H9 (cell line): Measurements from ENCODE around the gene DTNBP1. TPM values are rescaled to one million over a fixed set of nuclear protein-coding genes. Genes with fewer than 3 reads are reported as not detected.

Source experiments
- DNase-seq: peaks from one replicate; pipeline ENCODE4 v3.0.0-alpha.2; 2017
- H2AFZ ChIP-seq: one replicate; pipeline ENCODE4 v1.6.1; 2013; ENCODE audit warnings: mild to moderate bottlenecking, low read length, control low read depth, moderate library complexity
- H2AK5ac ChIP-seq: 2 replicates; pipeline ENCODE4 v1.6.1; 2013; ENCODE audit warnings: low read length, control low read depth, mixed read lengths; ENCODE audit not compliant: insufficient read length
- H2BK120ac ChIP-seq: one replicate; pipeline ENCODE4 v1.6.1; 2013; ENCODE audit warnings: low read depth, mild to moderate bottlenecking, low read length, control low read depth, inconsistent platforms; ENCODE audit not compliant: poor library complexity, severe bottlenecking
- H2BK12ac ChIP-seq: 2 replicates; pipeline ENCODE4 v1.6.1; 2013; ENCODE audit warnings: low read length, control low read depth, mixed read lengths, low read depth; ENCODE audit not compliant: insufficient read length
- H2BK15ac ChIP-seq: 2 replicates; pipeline ENCODE4 v1.6.1; 2013; ENCODE audit warnings: low read depth, low read length, control low read depth
- H2BK20ac ChIP-seq: one replicate; pipeline ENCODE4 v1.6.1; 2013; ENCODE audit warnings: low read depth, mild to moderate bottlenecking, low read length, control low read depth, inconsistent platforms; ENCODE audit not compliant: poor library complexity, severe bottlenecking
- H2BK5ac ChIP-seq: 2 replicates; pipeline ENCODE4 v1.6.1; 2013; ENCODE audit warnings: low read length, control low read depth, mixed read lengths; ENCODE audit not compliant: insufficient read length
- H3K14ac ChIP-seq: 2 replicates; pipeline ENCODE4 v1.6.1; 2013; ENCODE audit warnings: low read length, control low read depth; ENCODE audit not compliant: insufficient read depth
- H3K18ac ChIP-seq: 2 replicates; pipeline ENCODE4 v1.6.1; 2013; ENCODE audit warnings: low read depth, mild to moderate bottlenecking, mixed read lengths, low read length, control low read depth; ENCODE audit not compliant: insufficient read length
- H3K23ac ChIP-seq: 2 replicates; pipeline ENCODE4 v1.6.1; 2013; ENCODE audit warnings: low read length, control low read depth, mixed read lengths, low read depth; ENCODE audit not compliant: insufficient read length
- H3K23me2 ChIP-seq: 2 replicates; pipeline ENCODE4 v1.6.1; 2013; ENCODE audit warnings: low read depth, mild to moderate bottlenecking, mixed read lengths, low read length, control low read depth; ENCODE audit not compliant: insufficient read length, poor library complexity, severe bottlenecking
- H3K27ac ChIP-seq: 2 replicates; pipeline ENCODE4 v1.5.1; 2013; ENCODE audit warnings: low read length, control low read depth, mixed read lengths, low read depth; ENCODE audit not compliant: insufficient read length
- H3K27me3 ChIP-seq: 2 replicates; pipeline ENCODE4 v1.6.1; 2013; ENCODE audit warnings: low read length, control low read depth, inconsistent platforms; ENCODE audit not compliant: insufficient read depth
- H3K4ac ChIP-seq: 2 replicates; pipeline ENCODE4 v1.6.1; 2013; ENCODE audit warnings: low read depth, mild to moderate bottlenecking, control low read depth, inconsistent platforms, low read length, moderate library complexity
- H3K4me1 ChIP-seq: 2 replicates; pipeline ENCODE4 v1.6.1; 2013; ENCODE audit warnings: low read length, control low read depth, inconsistent platforms; ENCODE audit not compliant: insufficient read depth
- H3K4me2 ChIP-seq: 2 replicates; pipeline ENCODE4 v1.6.1; 2013; ENCODE audit warnings: low read length, control low read depth, mixed read lengths; ENCODE audit not compliant: insufficient read length, insufficient read depth
- H3K56ac ChIP-seq: 2 replicates; pipeline ENCODE4 v1.6.1; 2013; ENCODE audit warnings: low read depth, mild to moderate bottlenecking, mixed read lengths, low read length, control low read depth; ENCODE audit not compliant: insufficient read length
- H3K79me1 ChIP-seq: 2 replicates; pipeline ENCODE4 v1.6.1; 2013; ENCODE audit warnings: low read depth, mild to moderate bottlenecking, moderate library complexity, low read length, control low read depth, inconsistent platforms; ENCODE audit not compliant: insufficient read depth, poor library complexity, severe bottlenecking
- H3K79me2 ChIP-seq: 2 replicates; pipeline ENCODE4 v1.6.1; 2013; ENCODE audit warnings: low read length, control low read depth, inconsistent platforms; ENCODE audit not compliant: insufficient read depth
- H3K9ac ChIP-seq: 2 replicates; pipeline ENCODE4 v1.6.1; 2013; ENCODE audit warnings: low read length, control low read depth, mixed read lengths; ENCODE audit not compliant: insufficient read length; ENCODE audit errors: extremely low read depth
- H3K9me3 ChIP-seq: one replicate; pipeline ENCODE4 v1.6.1; 2013; ENCODE audit warnings: low read depth, low read length, inconsistent platforms; ENCODE audit not compliant: control insufficient read depth
- H3T11ph ChIP-seq: one replicate; pipeline ENCODE4 v1.6.1; 2013; ENCODE audit warnings: mild to moderate bottlenecking, low read length, control low read depth, inconsistent platforms
- H4K20me1 ChIP-seq: one replicate; pipeline ENCODE4 v1.6.1; 2013; ENCODE audit not compliant: control insufficient read depth, insufficient read length, insufficient read depth
- H4K5ac ChIP-seq: 2 replicates; pipeline ENCODE4 v1.6.1; 2013; ENCODE audit warnings: low read depth, mild to moderate bottlenecking, mixed read lengths, low read length, control low read depth; ENCODE audit not compliant: insufficient read length
- H4K8ac ChIP-seq: replicated peaks from 2 replicates; pipeline ENCODE4 v1.6.1; 2013; ENCODE audit warnings: low read length, control low read depth, mixed read lengths, low read depth; ENCODE audit not compliant: insufficient read length
- H4K91ac ChIP-seq: 2 replicates; pipeline ENCODE4 v1.6.1; 2013; ENCODE audit warnings: low read depth, mild to moderate bottlenecking, moderate library complexity, mixed read lengths, low read length, control low read depth; ENCODE audit not compliant: insufficient read length
- H3K27ac Mint-ChIP-seq, 3 experiments: 2 replicates in 2 of 3; 3 replicates in 1 of 3; pipeline ENCODE4 v1.8.0; 2020 to 2021; ENCODE audit warnings: mixed read lengths in 3 of 3, mild to moderate bottlenecking in 1 of 3, moderate library complexity in 1 of 3
- H3K27me3 Mint-ChIP-seq: 2 replicates; pipeline ENCODE4 v1.8.0; 2021; ENCODE audit warnings: low read depth, mild to moderate bottlenecking, moderate library complexity, mixed read lengths
- H3K36me3 Mint-ChIP-seq, 3 experiments: 2 replicates in 2 of 3; 3 replicates in 1 of 3; pipeline ENCODE4 v1.8.0; 2020 to 2021; ENCODE audit warnings: low read depth in 3 of 3, mixed read lengths in 3 of 3; ENCODE audit not compliant: insufficient read depth in 1 of 3
- H3K4me1 Mint-ChIP-seq, 2 experiments: 2 replicates each; pipeline ENCODE4 v1.8.0; 2020; ENCODE audit warnings: mixed read lengths in 2 of 2
- H3K4me3 Mint-ChIP-seq, 2 experiments: 2 replicates in 1 of 2; 3 replicates in 1 of 2; pipeline ENCODE4 v1.8.0; 2020 to 2021; ENCODE audit warnings: mild to moderate bottlenecking in 2 of 2, mixed read lengths in 2 of 2, moderate library complexity in 1 of 2
- H3K9me3 Mint-ChIP-seq, 2 experiments: 2 replicates in 1 of 2; 3 replicates in 1 of 2; pipeline ENCODE4 v1.8.0; 2020; ENCODE audit warnings: mild to moderate bottlenecking in 2 of 2, mixed read lengths in 2 of 2, moderate library complexity in 1 of 2
- WGBS: extraction: QIAGEN DNeasy Blood & Tissue Kit; methylation state at CpG from one replicate; pipeline ENCODE4 v1.1.7; 2013; ENCODE audit warnings: missing lambda C conversion rate, low lambda C conversion rate, mixed read lengths; ENCODE audit not compliant: insufficient read length; ENCODE audit errors: extremely low coverage; 5-methylcytosine and 5-hydroxymethylcytosine counted together
- total RNA-seq: library from RNA; stranded (reverse); gene quantifications from 2 replicates; pipeline ENCODE4 v1.2.1, GENCODE V29; 2021
- TF ChIP-seq, protein P1 (sequence below): fragments of 200-600 bp; sonication (generic); conservative IDR thresholded peaks from 3 replicates; pipeline ENCODE4 v1.8.0; 2021; ENCODE audit warnings: antibody characterized with exemption, mild to moderate bottlenecking

Gene DTNBP1
- total RNA-seq, 1 experiment from 2014 or later, result 12.9 TPM

DNA sequence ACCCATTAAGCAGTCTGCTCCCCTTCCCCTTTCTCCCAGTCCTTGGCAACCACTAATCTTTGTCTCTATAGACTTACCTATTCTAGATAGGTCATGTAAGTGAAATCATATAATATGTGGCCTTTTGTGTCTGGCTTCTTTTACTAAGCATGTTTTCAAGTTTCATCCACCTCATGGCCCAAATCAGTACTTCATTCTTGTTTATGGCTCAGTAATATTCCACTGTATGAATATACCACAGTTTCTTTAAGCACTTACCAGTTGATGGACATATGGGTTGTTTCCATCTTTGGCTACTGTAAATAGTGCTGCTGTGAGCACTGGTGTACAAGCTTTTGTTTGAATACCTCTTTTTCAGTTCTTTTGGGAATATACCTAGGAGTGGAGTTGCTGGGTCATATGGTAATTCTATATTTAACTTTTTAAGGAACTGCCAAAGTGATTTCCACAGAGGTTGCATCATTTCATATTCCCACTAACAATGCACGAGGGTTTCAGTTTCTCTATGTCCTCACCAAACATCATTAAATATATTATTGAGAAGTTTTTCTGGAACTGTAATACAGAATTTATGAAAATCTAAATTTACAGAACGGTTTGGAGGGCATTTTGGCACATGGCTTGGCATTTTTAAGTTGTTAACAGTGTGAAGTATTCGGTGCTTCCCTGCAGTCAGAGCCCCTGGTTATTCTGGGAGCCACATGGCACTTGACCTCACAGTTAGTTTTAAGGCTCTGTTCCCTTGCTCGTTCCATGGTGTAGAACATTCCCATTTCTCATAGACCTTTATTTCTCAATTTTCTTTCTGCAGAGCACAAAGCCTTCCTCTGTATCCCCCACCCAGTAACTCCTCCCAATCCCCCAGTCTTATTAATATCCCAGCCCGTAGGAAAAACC, 27.0 kb upstream of the DTNBP1 start:
- no peak overlapping the region for H3K18ac ChIP-seq
- peaks cover 2 to 8% of the 10 kb centered on the region in 2 experiments for H3K4me1 Mint-ChIP-seq
- H2BK20ac ChIP-seq, result no peak overlapping the region
- H2BK120ac ChIP-seq, result no peak overlapping the region
- no peak overlapping the region for H3K23ac ChIP-seq
- H3K27ac ChIP-seq, result no peak overlapping the region
- H3K4me3 Mint-ChIP-seq, result no peak overlapping the region
- no peak overlapping the region for H3K4ac ChIP-seq
- H3K4me1 ChIP-seq, result no peaks in the 10 kb centered on the region
- H3K79me2 ChIP-seq, result no peaks in the 10 kb centered on the region
- H4K20me1 ChIP-seq, result no peaks in the 10 kb centered on the region
- H2AFZ ChIP-seq, result no peak overlapping the region
- peaks cover 0 to 3% of the 10 kb centered on the region in 2 experiments; a peak in 3 of 5 replicates for H3K9me3 Mint-ChIP-seq
- no peak overlapping the region for H3K56ac ChIP-seq
- H4K8ac ChIP-seq, result no peak overlapping the region
- H3K4me2 ChIP-seq, result no peak overlapping the region
- H3K23me2 ChIP-seq, result no peaks in the 10 kb centered on the region
- DNase-seq, result no peak
- H3T11ph ChIP-seq, result no peak overlapping the region
- H3K27ac Mint-ChIP-seq, result peak overlapping the region in 1 of 3 experiments; percentile 57; a peak in 1 of 7 replicates
- peaks cover 10% of the 10 kb centered on the region for H3K27me3 Mint-ChIP-seq
- no peak overlapping the region for H4K91ac ChIP-seq
- TF ChIP-seq, protein P1, sequence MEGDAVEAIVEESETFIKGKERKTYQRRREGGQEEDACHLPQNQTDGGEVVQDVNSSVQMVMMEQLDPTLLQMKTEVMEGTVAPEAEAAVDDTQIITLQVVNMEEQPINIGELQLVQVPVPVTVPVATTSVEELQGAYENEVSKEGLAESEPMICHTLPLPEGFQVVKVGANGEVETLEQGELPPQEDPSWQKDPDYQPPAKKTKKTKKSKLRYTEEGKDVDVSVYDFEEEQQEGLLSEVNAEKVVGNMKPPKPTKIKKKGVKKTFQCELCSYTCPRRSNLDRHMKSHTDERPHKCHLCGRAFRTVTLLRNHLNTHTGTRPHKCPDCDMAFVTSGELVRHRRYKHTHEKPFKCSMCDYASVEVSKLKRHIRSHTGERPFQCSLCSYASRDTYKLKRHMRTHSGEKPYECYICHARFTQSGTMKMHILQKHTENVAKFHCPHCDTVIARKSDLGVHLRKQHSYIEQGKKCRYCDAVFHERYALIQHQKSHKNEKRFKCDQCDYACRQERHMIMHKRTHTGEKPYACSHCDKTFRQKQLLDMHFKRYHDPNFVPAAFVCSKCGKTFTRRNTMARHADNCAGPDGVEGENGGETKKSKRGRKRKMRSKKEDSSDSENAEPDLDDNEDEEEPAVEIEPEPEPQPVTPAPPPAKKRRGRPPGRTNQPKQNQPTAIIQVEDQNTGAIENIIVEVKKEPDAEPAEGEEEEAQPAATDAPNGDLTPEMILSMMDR, result no peak
- H2BK15ac ChIP-seq, result no peak overlapping the region
- H3K36me3 Mint-ChIP-seq, result no peaks in the 10 kb centered on the region; a peak in 3 of 7 replicates
- no CpG with 5 or more reads among the region's 5 CpGs for WGBS
- no peak overlapping the region for H3K9ac ChIP-seq
- no peak overlapping the region for H4K5ac ChIP-seq
- H2AK5ac ChIP-seq, result no peak overlapping the region
- no peak overlapping the region for H2BK5ac ChIP-seq
- H3K79me1 ChIP-seq, result no peaks in the 10 kb centered on the region
- no peak overlapping the region for H3K14ac ChIP-seq
- no peaks in the 10 kb centered on the region for H3K9me3 ChIP-seq
- H3K27me3 ChIP-seq, result no peaks in the 10 kb centered on the region
- no peak overlapping the region for H2BK12ac ChIP-seq
